K562 (cell line): Measurements from ENCODE around the gene MAP3K20. TPM values are rescaled to one million over a fixed set of nuclear protein-coding genes. Genes with fewer than 3 reads are reported as not detected.

ENCODE experiments used
- ARID2 ChIP-seq: fragments of 450-650 bp; IDR thresholded peaks from 2 replicates; pipeline ENCODE4 v1.6.1; 2017; ENCODE audit warnings: antibody characterized with exemption, mild to moderate bottlenecking
- CBFA2T2 ChIP-seq: fragments of 450-650 bp; conservative IDR thresholded peaks from 2 replicates; pipeline ENCODE4 v1.6.1; 2017; ENCODE audit warnings: mild to moderate bottlenecking
- CEBPB ChIP-seq: fragments of 450-650 bp; IDR thresholded peaks from 2 replicates; pipeline ENCODE4 v1.6.1; 2016; ENCODE audit warnings: missing genetic modification characterization, missing compliant biosample characterization
- DPF2 ChIP-seq: fragments of 450-650 bp; IDR thresholded peaks from 2 replicates; pipeline ENCODE4 v1.6.1; 2016
- GATAD2B ChIP-seq: fragments of 450-650 bp; IDR thresholded peaks from 2 replicates; pipeline ENCODE4 v1.6.1; 2017; ENCODE audit warnings: mild to moderate bottlenecking, borderline replicate concordance
- HDAC3 ChIP-seq: fragments of 450-650 bp; IDR thresholded peaks from 2 replicates; pipeline ENCODE4 v1.6.1; 2018; ENCODE audit warnings: borderline replicate concordance, mild to moderate bottlenecking, moderate library complexity; ENCODE audit not compliant: partially characterized antibody
- IFI16 ChIP-seq: fragments of 250-450 bp; sonication (Bioruptor Pico); IDR thresholded peaks from 2 replicates; pipeline ENCODE4 v2.1.2; 2022; ENCODE audit warnings: mild to moderate bottlenecking, inconsistent platforms
- NCOA1 ChIP-seq: fragments of 450-650 bp; IDR thresholded peaks from 2 replicates; pipeline ENCODE4 v1.6.1; 2016; ENCODE audit warnings: low read depth
- NCOR1 ChIP-seq: fragments of 450-650 bp; IDR thresholded peaks from 2 replicates; pipeline ENCODE4 v1.6.1; 2016; ENCODE audit warnings: mild to moderate bottlenecking, moderate library complexity
- POLR2G ChIP-seq: fragments of 200-400 bp; formaldehyde crosslinking; IDR thresholded peaks from 2 replicates; pipeline ENCODE4 v1.6.1; 2017; ENCODE audit warnings: low read depth, mild to moderate bottlenecking, antibody characterized with exemption, low read length, moderate library complexity
- SMARCA4 ChIP-seq: fragments of 450-650 bp; IDR thresholded peaks from 2 replicates; pipeline ENCODE4 v1.6.1; 2016
- TBL1XR1 ChIP-seq, 2 experiments: IDR thresholded peaks; 2 replicates each; pipeline ENCODE4 v1.6.1; 2012; ENCODE audit warnings: improper control_type of control experiment in 2 of 2, low read length in 2 of 2, mild to moderate bottlenecking in 1 of 2
- TEAD4 ChIP-seq, 2 experiments: sonication (generic) in 1 of 2; formaldehyde crosslinking in 1 of 2; IDR thresholded peaks; 2 replicates each; pipeline versions ENCODE4 v1.6.1 to v1.8.0; 2012 to 2022; ENCODE audit warnings: borderline replicate concordance in 1 of 2, inconsistent platforms in 1 of 2, low read length in 1 of 2, mild to moderate bottlenecking in 1 of 2, missing genetic modification reagents in 1 of 2
- ZNF644 ChIP-seq: fragments of 200-800 bp; sonication (Bioruptor generic); IDR thresholded peaks from 2 replicates; pipeline ENCODE4 v1.6.1; 2016; ENCODE audit warnings: low read depth, missing genetic modification characterization, missing compliant biosample characterization
- polyA plus RNA-seq, 8 experiments: library from polyadenylated mRNA; depleted of rRNA in 4 of 8; stranded (reverse) in 5 of 8; unstranded in 3 of 8; fragments of >200 nt; fragmentation: Nextera tagmentation in 2 of 8; fragmentation: Illumina TruSeq in 1 of 8; extraction: Ambion mirVana in 2 of 8; extraction: Trizol in 1 of 8; gene quantifications; 2 replicates each; pipeline versions ENCODE4 v1.2.1 to v1.2.3, GENCODE V29; 2011 to 2014; ENCODE audit warnings: inconsistent platforms in 1 of 8, missing spikeins in 1 of 8
- total RNA-seq, 7 experiments: library from RNA; depleted of rRNA in 6 of 7; stranded (reverse); fragments of >200 nt in 6 of 7; fragmentation: Illumina TruSeq in 2 of 7; extraction: Trizol in 2 of 7; gene quantifications; 2 replicates each; pipeline versions ENCODE4 v1.2.1 to v1.2.3, GENCODE V29; 2011 to 2021; ENCODE audit warnings: low replicate concordance in 1 of 7
- TF ChIP-seq, protein P1 (sequence below): fragments of 450-650 bp; IDR thresholded peaks from 2 replicates; pipeline ENCODE4 v1.6.1; 2018; ENCODE audit not compliant: partially characterized antibody
- TF ChIP-seq, protein P2 (sequence below): conservative IDR thresholded peaks from 2 replicates; pipeline ENCODE4 v1.6.1; 2011; ENCODE audit warnings: low read depth, mild to moderate bottlenecking, low read length; ENCODE audit not compliant: control insufficient read depth
- TF ChIP-seq, protein P3 (sequence below), 3 experiments: IDR thresholded peaks in 2 of 3; conservative IDR thresholded peaks in 1 of 3; 2 replicates each; pipeline ENCODE4 v1.5.1; 2011 to 2012; ENCODE audit warnings: low read length in 3 of 3, mild to moderate bottlenecking in 3 of 3, control low read depth in 2 of 3, improper control_type of control experiment in 1 of 3, inconsistent platforms in 1 of 3, low read depth in 1 of 3, mixed read lengths in 1 of 3, moderate library complexity in 1 of 3; ENCODE audit not compliant: insufficient read depth in 2 of 3

Gene MAP3K20
- total and polyA plus RNA-seq, 9 of the 15 experiments (the other 6 are each of a cell fraction or from before 2014, with no cell fraction given): 9.8 to 34.2 (median 27.3) TPM

DNA sequence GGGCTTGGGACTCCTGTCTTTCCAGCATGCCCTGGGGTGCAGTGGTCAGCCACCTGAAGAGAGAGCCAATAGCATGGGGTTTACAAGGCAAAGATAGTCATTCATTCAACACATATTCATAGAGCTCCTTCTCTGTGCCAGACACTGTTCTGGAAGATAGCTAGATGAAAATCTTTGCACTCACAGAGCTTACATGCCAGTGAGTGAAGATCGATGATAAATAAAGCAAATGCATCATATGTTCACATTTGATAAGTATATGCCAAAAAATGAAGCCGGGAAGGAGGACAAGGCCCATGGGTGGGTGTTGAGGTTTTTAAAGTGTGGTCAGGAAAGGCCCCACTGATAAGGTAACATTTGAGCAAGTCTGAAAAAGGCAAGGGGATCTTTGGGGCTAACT is 148.2 kb downstream of the MAP3K20 start (continued):
- TF ChIP-seq TBL1XR1 (IDR thresholded peaks at IDR 0.05; ENCODE audit: low read length in 2 of 2): peak in 1 of 2 experiments; percentile 72; a peak in 2 of 4 replicates
- TF ChIP-seq CBFA2T2: peak; percentile 94
- peak; percentile 91 for TF ChIP-seq SMARCA4
- 0 out of 2 replicates have a peak, but pooled peaks have one; percentile 28 for TF ChIP-seq NCOA1
- peak; percentile 92 for TF ChIP-seq NCOR1
- TF ChIP-seq IFI16: no peak
- peak; percentile 97 for TF ChIP-seq TEAD4 (IDR thresholded peaks at IDR 0.05; ENCODE audit: low read length)
- no peak for TF ChIP-seq TEAD4 (CRISPR knock-in tag; IDR thresholded peaks at IDR 0.05; ENCODE audit: borderline replicate concordance)
- no peak for TF ChIP-seq CEBPB
- peak; percentile 94 for TF ChIP-seq DPF2
- TF ChIP-seq HDAC3: peak; percentile 73
- TF ChIP-seq, protein P1, sequence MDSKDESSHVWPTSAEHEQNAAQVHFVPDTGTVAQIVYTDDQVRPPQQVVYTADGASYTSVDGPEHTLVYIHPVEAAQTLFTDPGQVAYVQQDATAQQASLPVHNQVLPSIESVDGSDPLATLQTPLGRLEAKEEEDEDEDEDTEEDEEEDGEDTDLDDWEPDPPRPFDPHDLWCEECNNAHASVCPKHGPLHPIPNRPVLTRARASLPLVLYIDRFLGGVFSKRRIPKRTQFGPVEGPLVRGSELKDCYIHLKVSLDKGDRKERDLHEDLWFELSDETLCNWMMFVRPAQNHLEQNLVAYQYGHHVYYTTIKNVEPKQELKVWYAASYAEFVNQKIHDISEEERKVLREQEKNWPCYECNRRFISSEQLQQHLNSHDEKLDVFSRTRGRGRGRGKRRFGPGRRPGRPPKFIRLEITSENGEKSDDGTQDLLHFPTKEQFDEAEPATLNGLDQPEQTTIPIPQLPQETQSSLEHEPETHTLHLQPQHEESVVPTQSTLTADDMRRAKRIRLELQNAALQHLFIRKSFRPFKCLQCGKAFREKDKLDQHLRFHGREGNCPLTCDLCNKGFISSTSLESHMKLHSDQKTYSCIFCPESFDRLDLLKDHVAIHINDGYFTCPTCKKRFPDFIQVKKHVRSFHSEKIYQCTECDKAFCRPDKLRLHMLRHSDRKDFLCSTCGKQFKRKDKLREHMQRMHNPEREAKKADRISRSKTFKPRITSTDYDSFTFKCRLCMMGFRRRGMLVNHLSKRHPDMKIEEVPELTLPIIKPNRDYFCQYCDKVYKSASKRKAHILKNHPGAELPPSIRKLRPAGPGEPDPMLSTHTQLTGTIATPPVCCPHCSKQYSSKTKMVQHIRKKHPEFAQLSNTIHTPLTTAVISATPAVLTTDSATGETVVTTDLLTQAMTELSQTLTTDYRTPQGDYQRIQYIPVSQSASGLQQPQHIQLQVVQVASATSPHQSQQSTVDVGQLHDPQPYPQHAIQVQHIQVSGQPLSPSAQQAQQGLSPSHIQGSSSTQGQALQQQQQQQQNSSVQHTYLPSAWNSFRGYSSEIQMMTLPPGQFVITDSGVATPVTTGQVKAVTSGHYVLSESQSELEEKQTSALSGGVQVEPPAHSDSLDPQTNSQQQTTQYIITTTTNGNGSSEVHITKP: no peak
- TF ChIP-seq, protein P2, sequence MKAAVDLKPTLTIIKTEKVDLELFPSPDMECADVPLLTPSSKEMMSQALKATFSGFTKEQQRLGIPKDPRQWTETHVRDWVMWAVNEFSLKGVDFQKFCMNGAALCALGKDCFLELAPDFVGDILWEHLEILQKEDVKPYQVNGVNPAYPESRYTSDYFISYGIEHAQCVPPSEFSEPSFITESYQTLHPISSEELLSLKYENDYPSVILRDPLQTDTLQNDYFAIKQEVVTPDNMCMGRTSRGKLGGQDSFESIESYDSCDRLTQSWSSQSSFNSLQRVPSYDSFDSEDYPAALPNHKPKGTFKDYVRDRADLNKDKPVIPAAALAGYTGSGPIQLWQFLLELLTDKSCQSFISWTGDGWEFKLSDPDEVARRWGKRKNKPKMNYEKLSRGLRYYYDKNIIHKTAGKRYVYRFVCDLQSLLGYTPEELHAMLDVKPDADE: no peak
- no peak for TF ChIP-seq POLR2G
- peak; percentile 55; the same call in 1 of the 2 replicates for TF ChIP-seq GATAD2B
- TF ChIP-seq ARID2: no peak
- 0 out of 2 replicates have a peak, but pooled peaks have one; percentile 61 for TF ChIP-seq ZNF644
- TF ChIP-seq, protein P3, sequence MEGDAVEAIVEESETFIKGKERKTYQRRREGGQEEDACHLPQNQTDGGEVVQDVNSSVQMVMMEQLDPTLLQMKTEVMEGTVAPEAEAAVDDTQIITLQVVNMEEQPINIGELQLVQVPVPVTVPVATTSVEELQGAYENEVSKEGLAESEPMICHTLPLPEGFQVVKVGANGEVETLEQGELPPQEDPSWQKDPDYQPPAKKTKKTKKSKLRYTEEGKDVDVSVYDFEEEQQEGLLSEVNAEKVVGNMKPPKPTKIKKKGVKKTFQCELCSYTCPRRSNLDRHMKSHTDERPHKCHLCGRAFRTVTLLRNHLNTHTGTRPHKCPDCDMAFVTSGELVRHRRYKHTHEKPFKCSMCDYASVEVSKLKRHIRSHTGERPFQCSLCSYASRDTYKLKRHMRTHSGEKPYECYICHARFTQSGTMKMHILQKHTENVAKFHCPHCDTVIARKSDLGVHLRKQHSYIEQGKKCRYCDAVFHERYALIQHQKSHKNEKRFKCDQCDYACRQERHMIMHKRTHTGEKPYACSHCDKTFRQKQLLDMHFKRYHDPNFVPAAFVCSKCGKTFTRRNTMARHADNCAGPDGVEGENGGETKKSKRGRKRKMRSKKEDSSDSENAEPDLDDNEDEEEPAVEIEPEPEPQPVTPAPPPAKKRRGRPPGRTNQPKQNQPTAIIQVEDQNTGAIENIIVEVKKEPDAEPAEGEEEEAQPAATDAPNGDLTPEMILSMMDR (IDR thresholded peaks at IDR 0.05 in 2 of 3, conservative IDR thresholded peaks at IDR 0.05 in 1 of 3; ENCODE audit: insufficient read depth in 2 of 3, low read depth in 1 of 3, low read length in 3 of 3): 0 out of 6 replicates have a peak, but pooled peaks of 1 of the 3 experiments have one; percentile 3
